OCI-LY3 (cell line): ENCODE measurements around the gene TRAPPC2L.

ENCODE experiments used
- H2AFZ ChIP-seq: fragments of 200-600, 300-600 bp; shearing (Covaris generic); 2 replicates; pipeline ENCODE4 v1.6.0; 2014; ENCODE audit warnings: antibody characterized with exemption, low read depth, low read length
- H3K27ac ChIP-seq: fragments of 200-600, 300-600 bp; sonication (generic); 2 replicates; pipeline ENCODE4 v1.5.1; 2014; ENCODE audit warnings: mild to moderate bottlenecking, low read length, moderate library complexity, mixed read lengths
- H3K27me3 ChIP-seq: fragments of 200-600, 300-600 bp; sonication (generic); 2 replicates; pipeline ENCODE4 v1.6.1; 2014; ENCODE audit warnings: low read depth, low read length, mixed read lengths
- H3K36me3 ChIP-seq: fragments of 200-600, 300-600 bp; sonication (generic); replicated peaks from 2 replicates; pipeline ENCODE3; 2014; ENCODE audit warnings: low read depth, low read length, mixed read lengths
- H3K4me1 ChIP-seq: fragments of 300-600, 200-600 bp; sonication (generic); 2 replicates; pipeline ENCODE4 v1.6.1; 2014; ENCODE audit warnings: low read length, mixed read lengths
- H3K4me2 ChIP-seq: fragments of 200-600, 300-600 bp; sonication (generic); 2 replicates; pipeline ENCODE4 v1.6.1; 2014; ENCODE audit warnings: low read length, mixed read lengths
- H3K4me3 ChIP-seq: fragments of 300-600, 200-600 bp; sonication (generic); 2 replicates; pipeline ENCODE4 v1.5.1; 2014; ENCODE audit warnings: antibody characterized with exemption, mild to moderate bottlenecking, low read length, moderate library complexity
- H3K79me2 ChIP-seq: fragments of 300-600, 200-600 bp; shearing (Covaris generic); 2 replicates; pipeline ENCODE4 v1.6.1; 2014; ENCODE audit warnings: mild to moderate bottlenecking, low read length, mixed read lengths
- H3K9ac ChIP-seq: fragments of 300-600, 200-600 bp; shearing (Covaris generic); 2 replicates; pipeline ENCODE4 v1.6.0; 2014; ENCODE audit warnings: mild to moderate bottlenecking, low read length, moderate library complexity
- H3K9me3 ChIP-seq: fragments of 200-600, 300-600 bp; shearing (Covaris generic); 2 replicates; pipeline ENCODE4 v1.6.1; 2014; ENCODE audit warnings: low read length, mixed read lengths; ENCODE audit not compliant: insufficient read depth
- H4K20me1 ChIP-seq: fragments of 200-600, 300-600 bp; sonication (generic); 2 replicates; pipeline ENCODE4 v1.6.1; 2016; ENCODE audit warnings: low read length, mixed read lengths; ENCODE audit not compliant: insufficient read depth
- CTCF ChIP-seq: fragments of 200-600, 300-600 bp; sonication (generic); IDR thresholded peaks from 2 replicates; pipeline ENCODE4 v1.5.1; 2014; ENCODE audit warnings: antibody characterized with exemption, low read length, low read depth
- EZH2phosphoT487 ChIP-seq: fragments of 200-600 bp; shearing (Covaris generic); IDR thresholded peaks from 2 replicates; pipeline ENCODE4 v1.6.1; 2018; ENCODE audit warnings: antibody characterized with exemption, mixed run types, low read depth

TRAPPC2L gene

GRCh38 chr16:88857728-88858339 is 907 bp downstream of the TRAPPC2L start:
- Histone ChIP-seq H3K4me2 (peak overlapping the region; percentile 98), H3K27me3 (no peaks in the 10 kb centered on the region), H3K27ac (0 out of 2 replicates have a peak overlapping the region, but pooled peaks have one; percentile 4), H3K79me2 (peaks cover 18% of the 10 kb centered on the region), H3K4me3 (peak overlapping the region; percentile 99), H3K9ac (peak overlapping the region; percentile 79), H3K4me1 (peaks cover 23% of the 10 kb centered on the region), H3K36me3 (peaks cover 11% of the 10 kb centered on the region), H3K9me3 (no peaks in the 10 kb centered on the region), H4K20me1 (peaks cover 9% of the 10 kb centered on the region; the same call in 1 of the 2 replicates), H2AFZ (no peak overlapping the region)
- TF ChIP-seq EZH2phosphoT487 (no peak), CTCF (peak; percentile 63)

GRCh38 chr16:88859381-88860091 is 2.6 kb downstream of the TRAPPC2L start:
- Histone ChIP-seq H3K4me2 (no peak overlapping the region), H4K20me1 (peaks cover 6% of the 10 kb centered on the region; the same call in 1 of the 2 replicates), H3K4me3 (no peak overlapping the region), H2AFZ (no peak overlapping the region), H3K9me3 (no peaks in the 10 kb centered on the region), H3K27me3 (no peaks in the 10 kb centered on the region), H3K79me2 (peaks cover 18% of the 10 kb centered on the region), H3K9ac (no peak overlapping the region), H3K27ac (no peak overlapping the region), H3K36me3 (peaks cover 9% of the 10 kb centered on the region), H3K4me1 (peaks cover 20% of the 10 kb centered on the region)
- TF ChIP-seq CTCF (no peak), EZH2phosphoT487 (no peak)

GRCh38 chr16:88861359-88861758 is 4.4 kb downstream of the TRAPPC2L start:
- Histone ChIP-seq H3K27me3 (no peaks in the 10 kb centered on the region), H3K79me2 (peaks cover 12% of the 10 kb centered on the region; the same call in 1 of the 2 replicates), H4K20me1 (no peaks in the 10 kb centered on the region), H3K9me3 (no peaks in the 10 kb centered on the region), H3K4me2 (no peak overlapping the region), H3K4me1 (peaks cover 6% of the 10 kb centered on the region), H3K27ac (no peak overlapping the region), H3K4me3 (no peak overlapping the region), H3K9ac (no peak overlapping the region), H2AFZ (no peak overlapping the region), H3K36me3 (peaks cover 9% of the 10 kb centered on the region)
- TF ChIP-seq CTCF (no peak), EZH2phosphoT487 (no peak)

- no peak overlapping the region for H3K9ac ChIP-seq
- H3K36me3 ChIP-seq = peaks cover 9% of the 10 kb centered on the region
- H3K4me2 ChIP-seq = no peak overlapping the region
- peaks cover 3% of the 10 kb centered on the region for H3K4me1 ChIP-seq
- H4K20me1 ChIP-seq = no peaks in the 10 kb centered on the region
- no peak overlapping the region for H3K27ac ChIP-seq
- H3K4me3 ChIP-seq = no peak overlapping the region
- no peak for TF ChIP-seq EZH2phosphoT487
- no peak for TF ChIP-seq CTCF
- H3K27me3 ChIP-seq = no peaks in the 10 kb centered on the region
- 0 out of 2 replicates have a peak, but pooled peaks cover 4% of the 10 kb centered on the region for H3K79me2 ChIP-seq
- no peaks in the 10 kb centered on the region for H3K9me3 ChIP-seq
- H2AFZ ChIP-seq = no peak overlapping the region
These were observed 6.0 kb downstream of the TRAPPC2L start for GRCh38 chr16:88862968-88863367.
